ENCODE results near the gene THBD. TPM values are rescaled to one million over a fixed set of nuclear protein-coding genes. Genes with fewer than 3 reads are reported as not detected.

THBD gene
- total RNA-seq, 1 donor from 2014 or later = 5.8 TPM

GRCh38 chr20:23079016-23079351, 29.5 kb upstream of the THBD start:
- DNase-seq (ENCODE audit: extremely low spot score, unreplicated experiment) = no peak
- peak; percentile 63 for TF ChIP-seq CTCF (conservative IDR thresholded peaks at IDR 0.05)
- H3K4me1 Mint-ChIP-seq (ENCODE audit: unreplicated experiment) = peaks cover 15% of the 10 kb centered on the region

GRCh38 chr20:23078351-23079015, 29.0 kb upstream of the THBD start:
- no peaks in the 10 kb centered on the region for H3K36me3 Mint-ChIP-seq
- H3K27me3 Mint-ChIP-seq = peaks cover 19% of the 10 kb centered on the region
- no peak overlapping the region for H3K27ac Mint-ChIP-seq

More at GRCh38 chr20:23079016-23079351, 29.5 kb upstream of the THBD start:
- Mint-ChIP-seq H3K36me3 (no peaks in the 10 kb centered on the region), H3K4me3 (no peak overlapping the region), H3K27me3 (peaks cover 19% of the 10 kb centered on the region), H3K9me3 (no peaks in the 10 kb centered on the region), H3K27ac (no peak overlapping the region)

GRCh38 chr20:23077277-23077676, 27.8 kb upstream of the THBD start:
- TF ChIP-seq CTCF (conservative IDR thresholded peaks at IDR 0.05) = no peak
- Mint-ChIP-seq H3K9me3 (no peaks in the 10 kb centered on the region), H3K4me1 (ENCODE audit: unreplicated experiment) (peaks cover 6% of the 10 kb centered on the region), H3K27me3 (peaks cover 18% of the 10 kb centered on the region), H3K4me3 (no peak overlapping the region), H3K36me3 (no peaks in the 10 kb centered on the region), H3K27ac (no peak overlapping the region)
- no peak for DNase-seq (ENCODE audit: extremely low spot score, unreplicated experiment)

More at GRCh38 chr20:23078351-23079015, 29.0 kb upstream of the THBD start:
- DNase-seq (ENCODE audit: extremely low spot score, unreplicated experiment) = no peak
- TF ChIP-seq CTCF (conservative IDR thresholded peaks at IDR 0.05) = no peak
- peaks cover 14% of the 10 kb centered on the region for H3K4me1 Mint-ChIP-seq (ENCODE audit: unreplicated experiment)
- H3K4me3 Mint-ChIP-seq = no peak overlapping the region
- H3K9me3 Mint-ChIP-seq = no peaks in the 10 kb centered on the region

- Mint-ChIP-seq H3K9me3 (no peaks in the 10 kb centered on the region), H3K4me1 (ENCODE audit: unreplicated experiment) (peaks cover 9% of the 10 kb centered on the region), H3K27me3 (peaks cover 16% of the 10 kb centered on the region), H3K27ac (no peak overlapping the region), H3K36me3 (no peaks in the 10 kb centered on the region), H3K4me3 (no peak overlapping the region)
- no peak for TF ChIP-seq CTCF (conservative IDR thresholded peaks at IDR 0.05)
- no peak for DNase-seq (ENCODE audit: extremely low spot score, unreplicated experiment)
Measured at GRCh38 chr20:23074052-23074451, 24.6 kb upstream of the THBD start.

- no peak for DNase-seq (ENCODE audit: extremely low spot score, unreplicated experiment)
- Mint-ChIP-seq H3K27ac (no peak overlapping the region), H3K4me3 (no peak overlapping the region), H3K4me1 (ENCODE audit: unreplicated experiment) (peaks cover 9% of the 10 kb centered on the region), H3K27me3 (peaks cover 12% of the 10 kb centered on the region), H3K36me3 (no peaks in the 10 kb centered on the region), H3K9me3 (no peaks in the 10 kb centered on the region)
- no peak for TF ChIP-seq CTCF (conservative IDR thresholded peaks at IDR 0.05)
Measured at GRCh38 chr20:23072892-23073586, 23.6 kb upstream of the THBD start.

Data from type B pancreatic cell (in vitro differentiated cells).